CD8-positive, alpha-beta memory T cell (primary cell): ENCODE measurements around the gene GABRB3. TPM values are rescaled to one million over a fixed set of nuclear protein-coding genes. Genes with fewer than 3 reads are reported as not detected.

Source experiments
- CTCF ChIA-PET: fragments of 350-600 bp; sonication (Branson Sonifier 250); formaldehyde crosslinking; loops from one replicate; lab custom pipeline; 2021; ENCODE audit warnings: antibody characterized with exemption; lab: Charles Lee
- POLR2A ChIA-PET: fragments of 350-600 bp; sonication (Branson Sonifier 250); formaldehyde crosslinking; loops from one replicate; lab custom pipeline; 2021; ENCODE audit warnings: antibody characterized with exemption; lab: Charles Lee
- DNase-seq, 5 donors: peaks; one replicate each; pipeline versions ENCODE4 v3.0.0 to v3.0.0-alpha.2; 2020 to 2022; ENCODE audit warnings: mixed read lengths in 1 of 5
- H3K27ac ChIP-seq: one replicate; pipeline ENCODE4 v1.7.0; 2013; ENCODE audit warnings: low read depth, mild to moderate bottlenecking, low read length, moderate library complexity
- H3K27me3 ChIP-seq: 2 replicates; pipeline ENCODE4 v1.7.0; 2013; ENCODE audit warnings: low read length, mild to moderate bottlenecking; ENCODE audit not compliant: insufficient read depth, poor library complexity, severe bottlenecking
- H3K36me3 ChIP-seq: 2 replicates; pipeline ENCODE4 v1.7.0; 2013; ENCODE audit warnings: mild to moderate bottlenecking, low read length, moderate library complexity; ENCODE audit not compliant: insufficient read depth
- H3K4me1 ChIP-seq: 2 replicates; pipeline ENCODE4 v1.7.0; 2013; ENCODE audit warnings: mild to moderate bottlenecking, low read length, moderate library complexity; ENCODE audit not compliant: insufficient read depth
- H3K4me3 ChIP-seq: 2 replicates; pipeline ENCODE4 v1.7.0; 2013; ENCODE audit warnings: mild to moderate bottlenecking, low read length
- H3K9me3 ChIP-seq: 2 replicates; pipeline ENCODE4 v1.7.0; 2013; ENCODE audit warnings: mild to moderate bottlenecking, low read length
- H3K27ac Mint-ChIP-seq, 8 donors: one replicate each; pipeline ENCODE4 v1.8.0; 2020 to 2021; ENCODE audit warnings: mixed read lengths in 8 of 8, mild to moderate bottlenecking in 6 of 8, inconsistent platforms in 3 of 8, moderate library complexity in 3 of 8
- H3K27me3 Mint-ChIP-seq, 2 donors: one replicate each; pipeline ENCODE4 v1.8.0; 2020 to 2021; ENCODE audit warnings: mixed read lengths in 2 of 2, mild to moderate bottlenecking in 1 of 2, moderate library complexity in 1 of 2
- H3K36me3 Mint-ChIP-seq, 3 donors: one replicate each; pipeline ENCODE4 v1.8.0; 2020 to 2021; ENCODE audit warnings: mixed read lengths in 3 of 3, inconsistent platforms in 1 of 3, mild to moderate bottlenecking in 1 of 3
- H3K4me1 Mint-ChIP-seq, 3 donors: one replicate each; pipeline ENCODE4 v1.8.0; 2020 to 2021; ENCODE audit warnings: mixed read lengths in 3 of 3, inconsistent platforms in 1 of 3, mild to moderate bottlenecking in 1 of 3
- H3K4me3 Mint-ChIP-seq, 7 donors: one replicate each; pipeline ENCODE4 v1.8.0; 2020 to 2021; ENCODE audit warnings: mixed read lengths in 7 of 7, mild to moderate bottlenecking in 6 of 7, moderate library complexity in 4 of 7, inconsistent platforms in 2 of 7
- H3K9me3 Mint-ChIP-seq, 5 donors: one replicate each; pipeline ENCODE4 v1.8.0; 2020 to 2022; ENCODE audit warnings: mixed read lengths in 5 of 5, mild to moderate bottlenecking in 3 of 5, moderate library complexity in 2 of 5, inconsistent platforms in 1 of 5
- polyA plus RNA-seq: library from polyadenylated mRNA; unstranded; fragments of 300-500 nt; fragmentation: Illumina TruSeq; gene quantifications from one replicate; pipeline ENCODE4 v1.2.3, GENCODE V29; 2021
- total RNA-seq, 2 experiments: library from RNA; stranded (reverse); gene quantifications; one replicate each; pipeline ENCODE4 v1.2.3, GENCODE V29; 2021

Gene GABRB3
- total and polyA plus RNA-seq, 3 experiments from 2014 or later, result not detected

DNA sequence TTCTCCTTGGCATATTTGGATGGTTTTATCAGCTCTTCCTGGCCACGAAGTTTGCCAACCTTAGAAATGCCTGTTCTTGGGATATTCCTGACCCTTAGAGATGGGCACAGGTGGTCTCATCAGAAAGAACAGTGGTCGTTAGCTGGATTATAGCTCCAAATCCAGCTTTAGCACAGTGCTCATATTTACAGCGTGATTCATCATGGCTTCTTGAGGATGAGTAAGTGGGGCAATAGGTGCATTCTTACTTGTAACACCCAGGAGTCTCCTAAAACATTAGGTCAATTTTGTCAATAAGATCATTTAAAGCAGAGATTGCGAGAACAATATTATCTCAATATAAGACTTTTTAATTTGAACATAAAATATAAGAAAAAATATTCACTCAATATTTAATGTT lies 191.9 kb downstream of the GABRB3 start:
- no peak for DNase-seq
- ChIA-PET CTCF (no interaction called here), POLR2A (no interaction called here)
- Mint-ChIP-seq H3K27ac (no peak overlapping the region), H3K36me3 (no peaks in the 10 kb centered on the region), H3K9me3 (peaks cover 5 to 20% (median 14%) of the 10 kb centered on the region in 5 donors), H3K4me1 (no peaks in the 10 kb centered on the region), H3K4me3 (no peak overlapping the region), H3K27me3 (no peaks in the 10 kb centered on the region)
- H3K36me3 ChIP-seq, result no peaks in the 10 kb centered on the region
- H3K4me1 ChIP-seq, result no peaks in the 10 kb centered on the region
- no peak overlapping the region for H3K4me3 ChIP-seq
- no peak overlapping the region for H3K27ac ChIP-seq
- H3K27me3 ChIP-seq, result no peaks in the 10 kb centered on the region
- H3K9me3 ChIP-seq, result no peaks in the 10 kb centered on the region

DNA sequence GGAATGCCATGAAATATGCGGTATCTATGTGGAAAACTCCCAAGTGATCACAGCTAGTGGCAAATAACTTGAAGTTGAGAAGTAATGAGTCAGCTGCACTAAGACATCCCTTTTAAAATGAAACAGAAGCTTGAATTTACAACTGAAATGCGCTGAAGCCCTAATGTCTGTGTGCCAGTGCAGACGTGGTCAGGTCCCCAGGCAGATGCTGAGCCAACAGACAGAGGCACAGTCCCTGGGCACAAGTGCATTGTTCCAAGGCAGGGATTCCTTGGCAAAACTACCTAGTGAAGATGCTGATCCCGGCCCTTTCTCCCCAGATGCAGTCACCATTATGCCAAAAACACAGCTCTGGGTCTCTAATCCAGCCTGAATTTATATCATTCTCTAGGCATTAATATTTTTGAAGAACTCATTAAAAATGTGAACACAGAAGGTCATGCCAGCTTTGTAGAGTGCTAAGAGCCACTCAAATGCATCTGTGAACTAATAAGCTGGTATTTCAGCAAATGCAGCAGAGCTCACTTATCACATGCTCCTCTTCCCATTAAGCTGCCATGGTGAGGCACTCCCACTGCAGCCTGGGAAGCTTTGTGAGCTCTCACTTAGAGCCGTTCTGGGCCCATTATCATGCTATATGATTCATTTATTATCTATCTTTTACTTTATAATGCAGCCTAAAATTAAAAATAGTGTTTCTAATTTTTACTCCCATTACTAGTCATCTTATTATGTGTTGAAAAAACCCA lies 200.1 kb downstream of the GABRB3 start:
- no peak overlapping the region for H3K4me3 Mint-ChIP-seq
- POLR2A ChIA-PET, result no interaction called here
- CTCF ChIA-PET, result no interaction called here

DNA sequence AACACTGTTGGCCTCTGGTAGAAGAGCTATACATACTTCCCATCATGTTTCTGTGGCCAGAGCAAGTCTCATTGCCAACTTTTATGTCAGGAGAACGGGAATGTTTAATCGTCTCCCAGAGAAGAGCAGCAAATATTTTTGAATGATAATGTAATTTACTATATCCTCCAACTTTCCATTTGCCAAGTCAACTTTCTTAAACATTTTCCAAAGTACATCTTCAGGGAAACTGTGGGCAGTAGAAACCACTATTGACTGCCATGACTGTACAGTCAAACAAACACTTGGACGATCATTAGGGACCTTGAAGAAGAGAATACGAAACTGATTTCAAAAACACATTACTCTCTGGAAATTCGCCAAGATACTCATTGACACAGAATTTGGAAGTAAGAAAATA lies 201.5 kb downstream of the GABRB3 start:
- Histone ChIP-seq H3K27me3 (no peaks in the 10 kb centered on the region), H3K27ac (no peak overlapping the region), H3K36me3 (no peaks in the 10 kb centered on the region), H3K4me1 (no peaks in the 10 kb centered on the region), H3K4me3 (no peak overlapping the region), H3K9me3 (no peaks in the 10 kb centered on the region)
- CTCF ChIA-PET, result no interaction called here
- Mint-ChIP-seq H3K4me1 (no peaks in the 10 kb centered on the region), H3K4me3 (no peak overlapping the region), H3K36me3 (peaks cover 0 to 1% (median 0%) of the 10 kb centered on the region in 3 donors), H3K27ac (no peak overlapping the region), H3K27me3 (peaks cover 0 to 3% of the 10 kb centered on the region in 2 donors), H3K9me3 (peaks cover 5 to 14% (median 8%) of the 10 kb centered on the region in 5 donors)
- DNase-seq, result no peak
- POLR2A ChIA-PET, result no interaction called here

More for the DNA sequence above, 200.1 kb downstream of the GABRB3 start:
- Histone ChIP-seq H3K27ac (no peak overlapping the region), H3K4me1 (no peaks in the 10 kb centered on the region), H3K9me3 (no peaks in the 10 kb centered on the region), H3K27me3 (no peaks in the 10 kb centered on the region), H3K4me3 (no peak overlapping the region), H3K36me3 (no peaks in the 10 kb centered on the region)
- H3K9me3 Mint-ChIP-seq, result peaks cover 6 to 14% (median 9%) of the 10 kb centered on the region in 5 donors
- peaks cover 0 to 3% of the 10 kb centered on the region in 2 donors for H3K27me3 Mint-ChIP-seq
- H3K36me3 Mint-ChIP-seq, result peaks cover 0 to 1% (median 0%) of the 10 kb centered on the region in 3 donors
- H3K4me1 Mint-ChIP-seq, result no peaks in the 10 kb centered on the region
- DNase-seq, result no peak
- no peak overlapping the region for H3K27ac Mint-ChIP-seq

DNA sequence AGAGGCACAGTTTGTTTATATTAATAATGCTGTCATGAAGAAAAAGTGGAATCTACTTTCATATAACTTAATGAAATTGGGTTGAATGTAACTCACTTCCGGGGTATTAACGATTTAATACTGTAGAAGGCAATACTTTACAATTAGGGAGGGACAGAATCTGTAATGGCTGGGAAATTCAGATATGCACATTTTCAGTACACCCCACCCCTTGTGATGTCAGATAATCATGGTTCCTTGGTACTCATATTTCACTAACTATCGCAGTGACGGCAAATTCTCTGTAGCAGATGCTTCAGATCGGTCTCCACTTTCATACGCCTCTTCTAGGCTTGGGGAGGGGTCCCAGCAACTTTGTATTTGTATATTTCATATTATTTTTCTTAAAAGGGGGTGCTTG lies 207.3 kb downstream of the GABRB3 start:
- no peak overlapping the region for H3K27ac ChIP-seq
- H3K9me3 ChIP-seq, result no peaks in the 10 kb centered on the region
- no peaks in the 10 kb centered on the region for H3K4me1 Mint-ChIP-seq
- no peaks in the 10 kb centered on the region for H3K4me1 ChIP-seq
- no peak overlapping the region for H3K4me3 ChIP-seq
- no peak for DNase-seq
- ChIA-PET POLR2A (no interaction called here), CTCF (no interaction called here)
- peaks cover 0 to 16% (median 6%) of the 10 kb centered on the region in 5 donors for H3K9me3 Mint-ChIP-seq
- peaks cover 0 to 3% of the 10 kb centered on the region in 2 donors for H3K27me3 Mint-ChIP-seq
- H3K4me3 Mint-ChIP-seq, result no peak overlapping the region
- H3K36me3 ChIP-seq, result no peaks in the 10 kb centered on the region
- no peaks in the 10 kb centered on the region for H3K27me3 ChIP-seq
- no peak overlapping the region for H3K27ac Mint-ChIP-seq
- peaks cover 0 to under 1% (median 0%) of the 10 kb centered on the region in 3 donors for H3K36me3 Mint-ChIP-seq

DNA sequence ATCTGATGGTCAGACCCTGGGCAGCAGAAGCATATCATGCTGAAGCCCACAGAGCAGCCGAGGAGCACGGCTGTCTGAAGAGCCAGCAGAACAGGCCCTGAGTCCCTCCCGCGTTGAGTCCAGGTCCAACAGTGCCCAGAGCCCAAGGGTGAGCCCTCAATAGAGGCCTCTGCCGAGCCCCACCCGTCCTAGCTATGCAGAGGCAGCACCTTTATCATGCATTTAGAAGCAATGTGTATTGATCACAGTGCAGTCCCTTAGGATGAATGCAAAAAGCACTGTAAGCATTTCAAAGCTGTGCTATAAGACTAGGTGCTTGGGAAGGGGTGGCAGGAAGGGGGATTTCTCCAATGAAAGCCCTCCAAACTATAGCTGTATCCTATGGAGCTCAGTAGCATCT lies 208.5 kb downstream of the GABRB3 start:
- Histone ChIP-seq H3K4me1 (no peaks in the 10 kb centered on the region), H3K27me3 (no peaks in the 10 kb centered on the region), H3K27ac (no peak overlapping the region), H3K36me3 (no peaks in the 10 kb centered on the region), H3K9me3 (no peaks in the 10 kb centered on the region), H3K4me3 (no peak overlapping the region)
- H3K4me1 Mint-ChIP-seq, result no peaks in the 10 kb centered on the region
- DNase-seq, result no peak
- ChIA-PET CTCF (no interaction called here), POLR2A (no interaction called here)
- H3K4me3 Mint-ChIP-seq, result no peak overlapping the region
- peaks cover 0 to 3% of the 10 kb centered on the region in 2 donors for H3K27me3 Mint-ChIP-seq
- peaks cover 0 to 16% (median 8%) of the 10 kb centered on the region in 5 donors for H3K9me3 Mint-ChIP-seq
- H3K27ac Mint-ChIP-seq, result no peak overlapping the region
- no peaks in the 10 kb centered on the region for H3K36me3 Mint-ChIP-seq

DNA sequence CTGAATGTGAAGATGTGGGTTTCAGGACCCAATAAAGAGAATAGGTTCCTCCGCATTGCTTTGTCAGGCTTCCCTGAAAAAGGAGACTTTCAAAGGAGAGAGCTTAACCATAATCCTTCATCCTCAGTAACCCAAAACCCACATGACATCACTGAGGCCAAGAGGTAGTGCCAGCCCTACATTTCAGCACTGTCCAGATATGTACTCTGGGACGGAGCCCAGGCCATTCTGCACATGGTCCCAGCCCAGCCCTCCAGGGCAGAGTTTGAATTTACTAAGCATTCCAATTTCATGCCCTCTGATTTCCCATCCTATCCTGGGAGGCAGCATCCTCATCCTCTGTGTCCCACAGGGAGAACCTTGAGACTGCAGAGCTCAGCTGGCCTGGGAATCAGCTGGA lies 210.5 kb downstream of the GABRB3 start:
- POLR2A ChIA-PET, result no interaction called here
- Mint-ChIP-seq H3K4me3 (no peak overlapping the region), H3K27me3 (no peaks in the 10 kb centered on the region), H3K4me1 (no peaks in the 10 kb centered on the region), H3K9me3 (peaks cover 0 to 13% (median 8%) of the 10 kb centered on the region in 5 donors), H3K36me3 (no peaks in the 10 kb centered on the region), H3K27ac (no peak overlapping the region)
- CTCF ChIA-PET, result no interaction called here
- no peak for DNase-seq
- no peaks in the 10 kb centered on the region for H3K9me3 ChIP-seq
- no peak overlapping the region for H3K27ac ChIP-seq
- H3K27me3 ChIP-seq, result no peaks in the 10 kb centered on the region
- H3K36me3 ChIP-seq, result no peaks in the 10 kb centered on the region
- H3K4me3 ChIP-seq, result no peak overlapping the region
- no peaks in the 10 kb centered on the region for H3K4me1 ChIP-seq

DNA sequence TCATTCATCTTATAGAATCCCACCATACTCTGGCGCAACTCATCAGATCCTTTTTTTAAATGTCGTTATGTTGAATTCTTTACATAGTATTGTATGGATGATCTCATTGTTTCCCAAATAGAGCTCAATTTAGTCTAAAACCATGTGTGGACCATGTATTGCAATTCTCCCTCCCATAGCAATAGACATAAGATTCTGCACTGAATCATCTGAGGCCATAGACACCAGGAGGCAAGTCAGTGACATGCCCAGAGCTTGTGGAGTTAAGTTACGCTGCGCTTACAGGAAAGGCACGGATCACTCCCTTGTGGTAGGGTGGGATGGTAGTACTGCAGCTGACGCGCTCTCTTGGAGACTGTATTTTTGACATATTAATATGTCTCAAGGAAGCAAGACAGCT lies 211.0 kb downstream of the GABRB3 start:
- Histone ChIP-seq H3K27me3 (no peaks in the 10 kb centered on the region), H3K27ac (no peak overlapping the region), H3K4me1 (no peaks in the 10 kb centered on the region), H3K36me3 (no peaks in the 10 kb centered on the region), H3K4me3 (no peak overlapping the region), H3K9me3 (no peaks in the 10 kb centered on the region)
- CTCF ChIA-PET, result no interaction called here
- POLR2A ChIA-PET, result no interaction called here
- H3K27ac Mint-ChIP-seq, result no peak overlapping the region
- no peak for DNase-seq
- H3K9me3 Mint-ChIP-seq, result peaks cover 0 to 10% (median 7%) of the 10 kb centered on the region in 5 donors
- no peaks in the 10 kb centered on the region for H3K36me3 Mint-ChIP-seq
- H3K27me3 Mint-ChIP-seq, result no peaks in the 10 kb centered on the region
- H3K4me3 Mint-ChIP-seq, result no peak overlapping the region
- H3K4me1 Mint-ChIP-seq, result no peaks in the 10 kb centered on the region

DNA sequence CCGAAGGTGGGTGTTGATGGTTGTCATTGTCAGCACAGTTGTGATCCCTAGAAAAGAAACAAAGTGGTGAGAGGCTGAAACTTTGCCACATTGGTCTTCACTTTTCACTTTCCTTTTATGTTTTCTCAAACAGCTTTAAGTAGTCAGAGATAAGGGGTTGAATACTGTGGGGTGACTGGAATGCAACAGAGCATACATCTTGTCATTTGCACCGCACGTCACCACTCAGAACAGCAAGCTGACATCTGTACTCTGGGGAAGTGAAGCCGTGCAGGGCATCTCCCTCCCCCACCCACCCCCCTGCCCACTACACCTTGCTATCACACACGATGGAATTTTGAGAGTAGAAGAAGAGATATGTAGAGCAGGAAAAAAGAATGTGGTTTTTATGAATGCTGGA lies 211.7 kb downstream of the GABRB3 start:
- Histone ChIP-seq H3K9me3 (no peaks in the 10 kb centered on the region), H3K36me3 (no peaks in the 10 kb centered on the region), H3K4me1 (no peaks in the 10 kb centered on the region), H3K27me3 (no peaks in the 10 kb centered on the region), H3K27ac (no peak overlapping the region), H3K4me3 (no peak overlapping the region)
- POLR2A ChIA-PET, result no interaction called here
- Mint-ChIP-seq H3K4me3 (no peak overlapping the region), H3K36me3 (no peaks in the 10 kb centered on the region), H3K27me3 (no peaks in the 10 kb centered on the region), H3K4me1 (no peaks in the 10 kb centered on the region), H3K9me3 (peaks cover 2 to 9% (median 7%) of the 10 kb centered on the region in 5 donors), H3K27ac (no peak overlapping the region)
- CTCF ChIA-PET, result no interaction called here
- no peak for DNase-seq
